SK-N-SH treated with all-trans-retinoic acid at 6 μM for 48 hours (cell line): ENCODE results near the gene SCART1.

Experiments
- ATAC-seq: fragments of 200-7000 bp; cut with Tn5 transposase; 3 replicates; pipeline ENCODE4 v1.9.1; 2020; ENCODE audit warnings: mild to moderate bottlenecking, moderate library complexity
- BACH2 ChIP-seq: fragments of 250-450 bp; sonication (Bioruptor Pico); IDR thresholded peaks from 2 replicates; pipeline ENCODE4 v1.9.0; 2021; ENCODE audit warnings: mild to moderate bottlenecking, borderline replicate concordance
- CREB5 ChIP-seq: fragments of 250-450 bp; sonication (Bioruptor Pico); IDR thresholded peaks from 2 replicates; pipeline ENCODE4 v1.5.1; 2020; ENCODE audit warnings: low read depth, mild to moderate bottlenecking, moderate library complexity
- CSDC2 ChIP-seq: fragments of 250-450 bp; sonication (Bioruptor Pico); IDR thresholded peaks from 2 replicates; pipeline ENCODE4 v1.5.0; 2020; ENCODE audit warnings: mild to moderate bottlenecking, moderate library complexity
- GLIS3 ChIP-seq: fragments of 250-450 bp; sonication (Bioruptor Pico); IDR thresholded peaks from 2 replicates; pipeline ENCODE4 v1.5.0; 2020; ENCODE audit warnings: mild to moderate bottlenecking, moderate library complexity
- ISL1 ChIP-seq: fragments of 250-450 bp; sonication (Bioruptor Pico); IDR thresholded peaks from 2 replicates; pipeline ENCODE4 v2.1.2; 2022; ENCODE audit warnings: mild to moderate bottlenecking, moderate library complexity
- OSR1 ChIP-seq: fragments of 250-450 bp; sonication (Bioruptor Pico); IDR thresholded peaks from 2 replicates; pipeline ENCODE4 v1.8.0; 2022; ENCODE audit warnings: moderate library complexity, mild to moderate bottlenecking, inconsistent platforms
- PATZ1 ChIP-seq: fragments of 250-450 bp; sonication (Bioruptor Pico); IDR thresholded peaks from 2 replicates; pipeline ENCODE4 v1.8.0; 2020; ENCODE audit warnings: mild to moderate bottlenecking, moderate library complexity, borderline replicate concordance
- POU6F1 ChIP-seq: fragments of 250-450 bp; sonication (Bioruptor Pico); IDR thresholded peaks from 2 replicates; pipeline ENCODE4 v1.8.0; 2021; ENCODE audit warnings: low read depth, mild to moderate bottlenecking, moderate library complexity, borderline replicate concordance
- PPARA ChIP-seq: fragments of 250-450 bp; sonication (Bioruptor Pico); IDR thresholded peaks from 2 replicates; pipeline ENCODE4 v1.5.0; 2020; ENCODE audit warnings: mild to moderate bottlenecking, borderline replicate concordance
- RARB ChIP-seq: fragments of 250-450 bp; sonication (Bioruptor Pico); IDR thresholded peaks from 2 replicates; pipeline ENCODE4 v1.8.0; 2021; ENCODE audit warnings: mild to moderate bottlenecking, moderate library complexity
- SNAI2 ChIP-seq: fragments of 250-450 bp; sonication (Bioruptor Pico); IDR thresholded peaks from 2 replicates; pipeline ENCODE4 v1.5.0; 2020; ENCODE audit warnings: mild to moderate bottlenecking, moderate library complexity
- TOX ChIP-seq: fragments of 250-450 bp; sonication (Bioruptor Pico); IDR thresholded peaks from 2 replicates; pipeline ENCODE4 v1.8.0; 2021; ENCODE audit warnings: mild to moderate bottlenecking, moderate library complexity, borderline replicate concordance
- ZC3H10 ChIP-seq: fragments of 250-450 bp; sonication (Bioruptor Pico); IDR thresholded peaks from 2 replicates; pipeline ENCODE4 v1.5.1; 2021; ENCODE audit warnings: mild to moderate bottlenecking, moderate library complexity
- ZFP30 ChIP-seq: fragments of 450-650 bp; formaldehyde crosslinking; IDR thresholded peaks from 2 replicates; pipeline ENCODE4 v1.5.0; 2022; ENCODE audit warnings: mild to moderate bottlenecking, moderate library complexity
- ZNF565 ChIP-seq: fragments of 450-650 bp; formaldehyde crosslinking; conservative IDR thresholded peaks from 2 replicates; pipeline ENCODE4 v1.5.0; 2020; ENCODE audit warnings: low read depth, mild to moderate bottlenecking, moderate library complexity
- ZNF70 ChIP-seq: fragments of 450-650 bp; formaldehyde crosslinking; IDR thresholded peaks from 2 replicates; pipeline ENCODE4 v1.5.0; 2020; ENCODE audit warnings: mild to moderate bottlenecking, moderate library complexity
- ZNF8 ChIP-seq: fragments of 450-650 bp; formaldehyde crosslinking; IDR thresholded peaks from 2 replicates; pipeline ENCODE4 v1.5.0; 2020; ENCODE audit warnings: mild to moderate bottlenecking, moderate library complexity
- TF ChIP-seq, protein P1 (sequence below): fragments of 250-450 bp; sonication (Bioruptor Pico); IDR thresholded peaks from 2 replicates; pipeline ENCODE4 v1.5.0; 2020; ENCODE audit warnings: mild to moderate bottlenecking, moderate library complexity
- TF ChIP-seq, protein P2 (sequence below): fragments of 250-450 bp; sonication (Bioruptor Pico); IDR thresholded peaks from 2 replicates; pipeline ENCODE4 v1.5.1; 2021; ENCODE audit warnings: mild to moderate bottlenecking, moderate library complexity

SCART1 gene

GRCh38 chr10:133454204-133454893 is 604 bp downstream of the SCART1 start:
- no peak for TF ChIP-seq POU6F1
- no peak for TF ChIP-seq ZNF70 (CRISPR knock-in tag)

GRCh38 chr10:133455196-133455595 is 1.5 kb downstream of the SCART1 start:
- no peak for TF ChIP-seq CREB5
- no peak for TF ChIP-seq ZNF70 (CRISPR knock-in tag)
- TF ChIP-seq BACH2 (CRISPR knock-in tag) = no peak
- no peak for TF ChIP-seq RARB (CRISPR knock-in tag)
- TF ChIP-seq ZC3H10 (CRISPR knock-in tag) = no peak
- TF ChIP-seq PATZ1 (CRISPR knock-in tag) = no peak
- TF ChIP-seq, protein P1, sequence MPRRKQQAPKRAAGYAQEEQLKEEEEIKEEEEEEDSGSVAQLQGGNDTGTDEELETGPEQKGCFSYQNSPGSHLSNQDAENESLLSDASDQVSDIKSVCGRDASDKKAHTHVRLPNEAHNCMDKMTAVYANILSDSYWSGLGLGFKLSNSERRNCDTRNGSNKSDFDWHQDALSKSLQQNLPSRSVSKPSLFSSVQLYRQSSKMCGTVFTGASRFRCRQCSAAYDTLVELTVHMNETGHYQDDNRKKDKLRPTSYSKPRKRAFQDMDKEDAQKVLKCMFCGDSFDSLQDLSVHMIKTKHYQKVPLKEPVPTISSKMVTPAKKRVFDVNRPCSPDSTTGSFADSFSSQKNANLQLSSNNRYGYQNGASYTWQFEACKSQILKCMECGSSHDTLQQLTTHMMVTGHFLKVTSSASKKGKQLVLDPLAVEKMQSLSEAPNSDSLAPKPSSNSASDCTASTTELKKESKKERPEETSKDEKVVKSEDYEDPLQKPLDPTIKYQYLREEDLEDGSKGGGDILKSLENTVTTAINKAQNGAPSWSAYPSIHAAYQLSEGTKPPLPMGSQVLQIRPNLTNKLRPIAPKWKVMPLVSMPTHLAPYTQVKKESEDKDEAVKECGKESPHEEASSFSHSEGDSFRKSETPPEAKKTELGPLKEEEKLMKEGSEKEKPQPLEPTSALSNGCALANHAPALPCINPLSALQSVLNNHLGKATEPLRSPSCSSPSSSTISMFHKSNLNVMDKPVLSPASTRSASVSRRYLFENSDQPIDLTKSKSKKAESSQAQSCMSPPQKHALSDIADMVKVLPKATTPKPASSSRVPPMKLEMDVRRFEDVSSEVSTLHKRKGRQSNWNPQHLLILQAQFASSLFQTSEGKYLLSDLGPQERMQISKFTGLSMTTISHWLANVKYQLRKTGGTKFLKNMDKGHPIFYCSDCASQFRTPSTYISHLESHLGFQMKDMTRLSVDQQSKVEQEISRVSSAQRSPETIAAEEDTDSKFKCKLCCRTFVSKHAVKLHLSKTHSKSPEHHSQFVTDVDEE = no peak
- no peak for TF ChIP-seq SNAI2 (CRISPR knock-in tag)
- no peak for TF ChIP-seq CSDC2 (CRISPR knock-in tag)
- no peak for TF ChIP-seq PPARA (CRISPR knock-in tag)
- TF ChIP-seq ZNF8 (CRISPR knock-in tag) = no peak
- TF ChIP-seq, protein P2, sequence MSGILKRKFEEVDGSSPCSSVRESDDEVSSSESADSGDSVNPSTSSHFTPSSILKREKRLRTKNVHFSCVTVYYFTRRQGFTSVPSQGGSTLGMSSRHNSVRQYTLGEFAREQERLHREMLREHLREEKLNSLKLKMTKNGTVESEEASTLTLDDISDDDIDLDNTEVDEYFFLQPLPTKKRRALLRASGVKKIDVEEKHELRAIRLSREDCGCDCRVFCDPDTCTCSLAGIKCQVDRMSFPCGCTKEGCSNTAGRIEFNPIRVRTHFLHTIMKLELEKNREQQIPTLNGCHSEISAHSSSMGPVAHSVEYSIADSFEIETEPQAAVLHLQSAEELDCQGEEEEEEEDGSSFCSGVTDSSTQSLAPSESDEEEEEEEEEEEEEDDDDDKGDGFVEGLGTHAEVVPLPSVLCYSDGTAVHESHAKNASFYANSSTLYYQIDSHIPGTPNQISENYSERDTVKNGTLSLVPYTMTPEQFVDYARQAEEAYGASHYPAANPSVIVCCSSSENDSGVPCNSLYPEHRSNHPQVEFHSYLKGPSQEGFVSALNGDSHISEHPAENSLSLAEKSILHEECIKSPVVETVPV (CRISPR knock-in tag) = no peak
- TF ChIP-seq ZNF565 = no peak
- no peak for TF ChIP-seq ISL1 (CRISPR knock-in tag)
- TF ChIP-seq GLIS3 (CRISPR knock-in tag) = no peak
- TF ChIP-seq ZFP30 (CRISPR knock-in tag) = no peak
- TF ChIP-seq OSR1 (CRISPR knock-in tag) = no peak
- no peak for ATAC-seq

More at GRCh38 chr10:133454204-133454893, 604 bp downstream of the SCART1 start:
- ATAC-seq = no peak

GRCh38 chr10:133455611-133456031 is 1.9 kb downstream of the SCART1 start:
- TF ChIP-seq GLIS3 (CRISPR knock-in tag) = no peak
- no peak for TF ChIP-seq ISL1 (CRISPR knock-in tag)
- TF ChIP-seq POU6F1 = no peak
- TF ChIP-seq TOX (CRISPR knock-in tag) = no peak
- TF ChIP-seq PATZ1 (CRISPR knock-in tag) = no peak
- TF ChIP-seq RARB (CRISPR knock-in tag) = no peak
- no peak for TF ChIP-seq CREB5
- no peak for TF ChIP-seq ZNF8 (CRISPR knock-in tag)
- TF ChIP-seq BACH2 (CRISPR knock-in tag) = no peak
- no peak for TF ChIP-seq CSDC2 (CRISPR knock-in tag)
- no peak for TF ChIP-seq PPARA (CRISPR knock-in tag)
- no peak for TF ChIP-seq ZNF565
- no peak for TF ChIP-seq SNAI2 (CRISPR knock-in tag)
- ATAC-seq = no peak
